HepG2 (cell line): ENCODE results near the gene HMG20B. TPM values are rescaled to one million over a fixed set of nuclear protein-coding genes. Genes with fewer than 3 reads are reported as not detected.

Source experiments
- ATF4 ChIP-seq, 2 experiments: fragments of 450-650 bp in 1 of 2; sonication (generic) in 1 of 2; formaldehyde crosslinking; IDR thresholded peaks; 2 replicates each; pipeline versions ENCODE4 v1.5.0 to v1.8.0; 2020 to 2022; ENCODE audit warnings: mild to moderate bottlenecking in 1 of 2, missing genetic modification reagents in 1 of 2
- CHD2 ChIP-seq: IDR thresholded peaks from 2 replicates; pipeline ENCODE4 v1.6.1; 2011; ENCODE audit warnings: low read depth, low read length, improper control_type of control experiment
- CHD4 ChIP-seq: fragments of 200-600 bp; sonication (generic); IDR thresholded peaks from 2 replicates; pipeline ENCODE4 v1.7.0; 2017; ENCODE audit warnings: mild to moderate bottlenecking, low read length, borderline replicate concordance
- EP300 ChIP-seq, 3 experiments: sonication (generic) in 1 of 3; formaldehyde crosslinking in 1 of 3; IDR thresholded peaks; 2 replicates each; pipeline versions ENCODE4 v1.5.1 to v1.6.1; 2011 to 2020; ENCODE audit warnings: low read depth in 2 of 3, low read length in 2 of 3, borderline replicate concordance in 1 of 3, improper control_type of control experiment in 1 of 3, mild to moderate bottlenecking in 1 of 3, missing genetic modification reagents in 1 of 3, moderate library complexity in 1 of 3
- GPN1 ChIP-seq: sonication (generic); formaldehyde crosslinking; IDR thresholded peaks from 2 replicates; pipeline ENCODE4 v1.5.1; 2020; ENCODE audit warnings: missing genetic modification reagents, borderline replicate concordance
- HIVEP1 ChIP-seq: sonication (generic); formaldehyde crosslinking; IDR thresholded peaks from 2 replicates; pipeline ENCODE4 v1.4.0; 2020; ENCODE audit warnings: mild to moderate bottlenecking, missing genetic modification reagents
- HOXA3 ChIP-seq: sonication (generic); formaldehyde crosslinking; IDR thresholded peaks from 2 replicates; pipeline ENCODE4 v1.5.0; 2020; ENCODE audit warnings: missing genetic modification reagents
- KDM2A ChIP-seq: sonication (generic); formaldehyde crosslinking; IDR thresholded peaks from 2 replicates; pipeline ENCODE4 v1.4.0; 2020; ENCODE audit warnings: low read depth, missing genetic modification reagents, borderline replicate concordance
- MAFF ChIP-seq: IDR thresholded peaks from 2 replicates; pipeline ENCODE4 v1.6.1; 2011; ENCODE audit warnings: low read depth, low read length, improper control_type of control experiment
- MED8 ChIP-seq: sonication (generic); formaldehyde crosslinking; IDR thresholded peaks from 2 replicates; pipeline ENCODE4 v1.8.1; 2023; ENCODE audit warnings: mild to moderate bottlenecking, missing genetic modification reagents; ENCODE audit not compliant: insufficient replicate concordance
- MLX ChIP-seq: IDR thresholded peaks from 2 replicates; pipeline ENCODE4 v1.6.1; 2016
- NFYC ChIP-seq: IDR thresholded peaks from 2 replicates; pipeline ENCODE4 v1.6.1; 2016; ENCODE audit warnings: missing genetic modification reagents, missing compliant biosample characterization
- RBM22 ChIP-seq: fragments of 200-400 bp; formaldehyde crosslinking; optimal IDR thresholded peaks from 2 replicates; pipeline ENCODE3; 2017; ENCODE audit warnings: mild to moderate bottlenecking, low read length, moderate library complexity
- TCF7 ChIP-seq: sonication (generic); IDR thresholded peaks from 2 replicates; pipeline ENCODE4 v1.6.1; 2016; ENCODE audit warnings: antibody characterized with exemption, low read depth
- YEATS2 ChIP-seq: sonication (generic); formaldehyde crosslinking; IDR thresholded peaks from 2 replicates; pipeline ENCODE4 v1.4.0; 2020; ENCODE audit warnings: missing genetic modification reagents, borderline replicate concordance
- ZMYM2 ChIP-seq: sonication (generic); formaldehyde crosslinking; IDR thresholded peaks from 2 replicates; pipeline ENCODE4 v1.8.0; 2022; ENCODE audit warnings: mild to moderate bottlenecking, missing genetic modification reagents
- ZNF17 ChIP-seq: sonication (generic); formaldehyde crosslinking; IDR thresholded peaks from 2 replicates; pipeline ENCODE4 v1.5.0; 2020; ENCODE audit warnings: mild to moderate bottlenecking, missing genetic modification reagents
- ZNF546 ChIP-seq: sonication (generic); formaldehyde crosslinking; conservative IDR thresholded peaks from 2 replicates; pipeline ENCODE4 v1.8.1; 2023; ENCODE audit warnings: mild to moderate bottlenecking, missing genetic modification reagents
- ZNF576 ChIP-seq: sonication (generic); formaldehyde crosslinking; IDR thresholded peaks from 2 replicates; pipeline ENCODE4 v1.4.0; 2020; ENCODE audit warnings: mild to moderate bottlenecking, missing genetic modification reagents
- ZNF687 ChIP-seq: sonication (generic); formaldehyde crosslinking; IDR thresholded peaks from 2 replicates; pipeline ENCODE4 v1.5.1; 2020; ENCODE audit warnings: mild to moderate bottlenecking, missing genetic modification reagents, moderate library complexity
- ZNF7 ChIP-seq: IDR thresholded peaks from 2 replicates; pipeline ENCODE4 v1.6.1; 2016; ENCODE audit warnings: missing biosample characterization, missing genetic modification reagents
- ZNF766 ChIP-seq: sonication (generic); formaldehyde crosslinking; IDR thresholded peaks from 2 replicates; pipeline ENCODE4 v1.5.0; 2020; ENCODE audit warnings: missing genetic modification reagents, borderline replicate concordance
- ZNF850 ChIP-seq: sonication (generic); formaldehyde crosslinking; conservative IDR thresholded peaks from 2 replicates; pipeline ENCODE4 v1.9.0; 2021; ENCODE audit warnings: mild to moderate bottlenecking, missing genetic modification reagents
- ZSCAN31 ChIP-seq: sonication (generic); formaldehyde crosslinking; IDR thresholded peaks from 2 replicates; pipeline ENCODE4 v1.5.0; 2020; ENCODE audit warnings: low read depth, mild to moderate bottlenecking, missing genetic modification reagents
- polyA plus RNA-seq, 8 experiments: library from polyadenylated mRNA; depleted of rRNA in 3 of 8; stranded (reverse) in 7 of 8; unstranded in 1 of 8; fragments of >200 nt; fragmentation: Illumina TruSeq in 4 of 8; extraction: Trizol in 4 of 8; gene quantifications; 2 replicates each; pipeline versions ENCODE4 v1.2.1 to v1.2.3, GENCODE V29; 2011 to 2016; ENCODE audit warnings: low read depth in 4 of 8, missing spikeins in 1 of 8, mixed read lengths in 1 of 8; ENCODE audit not compliant: insufficient read depth in 1 of 8
- total RNA-seq, 5 experiments: library from RNA; depleted of rRNA; stranded (reverse); fragments of >200 nt; fragmentation: Illumina TruSeq; extraction: Trizol; gene quantifications; 2 replicates each; pipeline ENCODE4 v1.2.3, GENCODE V29; 2016; ENCODE audit warnings: low read depth in 1 of 5

The HMG20B gene
- total and polyA plus RNA-seq, 2 of the 13 experiments (the other 11 are each of a cell fraction or from before 2014, with no cell fraction given), result 23.9 to 29.2 TPM

GRCh38 chr19:3626473-3627350 is 54.0 kb downstream of the HMG20B start, which contains the start of gene CACTIN (continued):
- TF ChIP-seq ZNF687 (peak; percentile 83), NFYC (CRISPR knock-in tag) (peak; percentile 86), MAFF (peak; percentile 15; the same call in 1 of the 2 replicates), ZNF766 (CRISPR knock-in tag) (0 out of 2 replicates have a peak, but pooled peaks have one; percentile 62), ZNF17 (CRISPR knock-in tag) (no peak; the same call in 1 of the 2 replicates), ZNF576 (CRISPR knock-in tag) (no peak), ZSCAN31 (CRISPR knock-in tag) (peak; percentile 94), GPN1 (CRISPR knock-in tag) (no peak), ZNF7 (CRISPR knock-in tag) (no peak), KDM2A (CRISPR knock-in tag) (peak; percentile 92), MED8 (CRISPR knock-in tag) (no peak), ZNF546 (CRISPR knock-in tag) (no peak; the same call in 1 of the 2 replicates), CHD4 (no peak), HIVEP1 (CRISPR knock-in tag) (no peak; the same call in 1 of the 2 replicates), CHD2 (no peak), RBM22 (no peak), ZMYM2 (CRISPR knock-in tag) (no peak), ZNF850 (no peak), ATF4 (CRISPR knock-in tag; IDR thresholded peaks at IDR 0.05) (0 out of 4 replicates have a peak, but pooled peaks of 1 of the 2 experiments have one; percentile 50), HOXA3 (CRISPR knock-in tag) (peak; percentile 76), TCF7 (no peak), YEATS2 (CRISPR knock-in tag) (peak; percentile 99), EP300 (IDR thresholded peaks at IDR 0.05; ENCODE audit: low read depth in 2 of 2, low read length in 2 of 2) (peak in 1 of 2 experiments; percentile 25; a peak in 1 of 4 replicates), EP300 (CRISPR knock-in tag; IDR thresholded peaks at IDR 0.05; ENCODE audit: borderline replicate concordance) (peak; percentile 23; the same call in 1 of the 2 replicates), MLX (no peak; the same call in 1 of the 2 replicates)
